HG03060 (cell line): ENCODE data around the gene CLNK.

Experiments used
- ATAC-seq: cut with Tn5 transposase; IDR thresholded peaks from one replicate; pipeline ENCODE4 v1.9.1; 2021; ENCODE audit warnings: low read depth, moderate number of reproducible peaks; ENCODE audit not compliant: unreplicated experiment

The CLNK gene

DNA sequence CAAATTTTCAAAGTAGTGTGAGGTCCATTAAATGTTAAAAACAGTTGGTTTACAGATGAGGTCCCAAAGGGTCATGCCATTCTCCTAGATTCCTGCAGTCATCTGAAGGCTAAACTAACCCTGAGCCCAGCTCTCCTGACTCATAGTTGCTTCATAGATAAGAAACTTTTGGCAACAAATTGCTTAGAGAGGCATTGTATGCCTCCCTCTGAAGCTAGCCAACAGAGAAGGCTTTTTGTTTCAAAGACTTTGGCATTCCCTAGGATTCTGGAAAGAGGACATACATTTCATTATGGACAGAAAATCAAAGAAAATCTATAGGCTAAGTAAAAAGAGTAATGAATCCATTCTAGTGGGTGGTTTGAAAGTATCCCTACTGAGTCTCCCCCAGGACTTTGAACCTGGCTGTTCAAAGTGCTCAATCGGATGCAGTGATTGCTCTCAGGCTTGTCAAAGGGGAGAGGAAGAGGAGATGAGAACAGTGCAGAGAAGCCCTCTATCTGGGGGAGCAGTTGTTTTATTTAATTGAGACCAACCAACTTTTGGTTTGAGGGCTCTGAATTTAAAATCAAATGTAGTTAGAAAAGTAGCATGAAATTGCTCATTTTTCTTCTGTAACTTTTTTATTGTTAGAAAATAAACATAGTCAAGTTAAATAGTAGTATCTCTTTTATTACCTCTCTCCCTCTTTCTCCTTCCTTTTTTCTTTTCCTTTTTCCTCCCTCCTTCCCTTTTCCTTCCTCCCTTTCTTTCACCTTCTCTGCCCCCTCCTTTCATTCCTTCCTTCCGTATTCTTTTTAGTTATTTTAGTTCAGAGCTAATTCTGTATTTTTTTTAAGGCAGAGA is 155.1 kb downstream of the CLNK start:
- ATAC-seq: no peak

DNA sequence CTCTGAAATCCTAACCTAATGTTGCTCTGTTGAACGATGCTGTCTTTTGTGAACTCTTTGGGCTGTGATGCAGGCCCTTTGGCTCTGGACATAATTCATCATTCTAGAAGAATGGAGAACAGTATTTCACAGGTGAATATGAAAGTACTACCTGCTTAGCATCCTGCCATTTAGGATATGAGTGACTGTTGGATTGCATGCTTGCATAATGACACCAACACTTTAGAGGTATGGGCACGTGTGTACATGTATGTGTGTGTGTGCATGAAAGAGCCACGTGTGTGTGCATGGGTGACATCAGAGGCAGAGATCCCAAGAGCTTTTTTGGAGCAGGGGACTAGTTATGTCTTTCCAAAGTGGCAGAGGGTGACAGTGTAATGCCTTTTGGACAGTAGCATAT is 157.1 kb downstream of the CLNK start:
- ATAC-seq: no peak

DNA sequence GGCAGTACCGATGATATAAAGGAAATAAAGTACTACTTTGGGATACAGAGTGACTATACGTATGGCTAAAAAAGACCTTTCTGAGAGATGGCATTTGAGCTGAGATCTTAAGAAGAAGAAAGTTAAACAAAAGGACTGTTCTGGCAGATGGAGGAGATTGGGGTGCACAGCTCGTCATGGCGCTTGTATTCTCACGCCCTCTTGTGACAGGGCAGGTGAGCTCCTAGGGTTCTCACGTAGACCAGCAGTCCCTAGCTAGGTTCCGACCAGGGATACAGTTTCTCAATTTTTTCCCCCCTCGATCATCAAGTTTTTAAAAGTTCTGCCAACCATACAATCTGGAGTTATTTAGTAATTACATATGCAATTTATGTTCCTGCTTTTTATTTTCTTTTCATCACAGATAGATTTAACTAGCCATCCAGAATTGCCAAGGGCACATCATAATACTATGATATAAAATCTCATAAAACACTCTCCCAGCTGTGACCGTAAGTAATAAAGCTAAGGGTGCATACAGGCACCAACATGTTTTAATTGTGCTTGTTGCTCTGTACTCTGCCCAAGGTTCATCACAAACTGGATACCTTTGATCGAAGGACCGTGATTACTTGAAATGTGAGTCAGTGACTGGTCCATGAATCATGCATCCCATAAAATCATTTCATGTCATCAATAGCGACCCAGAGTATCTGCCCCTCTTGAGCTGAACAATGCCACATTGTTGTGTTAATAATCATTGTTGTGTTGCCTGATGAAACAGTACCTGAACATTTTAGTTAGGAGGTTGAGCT is 157.9 kb downstream of the CLNK start:
- ATAC-seq: no peak

DNA sequence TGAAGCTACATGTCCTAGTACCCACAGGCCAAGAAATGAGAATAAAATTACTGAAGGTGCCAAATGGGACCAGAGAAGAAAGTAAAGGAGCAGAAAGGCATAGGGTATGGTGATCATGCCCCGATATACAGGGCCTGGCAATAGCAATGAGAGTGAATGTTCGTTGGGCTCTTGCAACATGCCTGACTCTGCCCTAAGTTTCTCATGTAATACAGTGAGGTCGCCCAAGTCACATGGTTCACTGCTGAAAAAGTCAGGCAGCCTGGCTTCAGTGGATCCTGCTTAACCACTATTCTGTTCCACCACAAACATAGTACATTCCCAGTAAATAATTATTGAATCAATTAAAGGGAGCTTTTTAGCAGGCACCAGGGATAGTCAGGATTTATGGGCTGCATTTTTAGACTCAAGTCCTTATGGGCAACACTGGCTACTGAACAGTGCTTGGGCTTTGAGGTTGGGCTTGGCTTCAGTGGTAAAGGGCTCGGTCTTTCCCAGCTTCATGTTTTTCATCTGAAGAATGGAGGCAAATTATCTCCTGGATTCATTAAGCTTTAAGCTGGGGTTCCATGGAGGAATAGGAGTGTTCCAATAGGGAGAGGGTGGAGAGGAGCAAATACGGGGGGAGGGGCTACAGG is 160.3 kb downstream of the CLNK start:
- ATAC-seq: no peak

DNA sequence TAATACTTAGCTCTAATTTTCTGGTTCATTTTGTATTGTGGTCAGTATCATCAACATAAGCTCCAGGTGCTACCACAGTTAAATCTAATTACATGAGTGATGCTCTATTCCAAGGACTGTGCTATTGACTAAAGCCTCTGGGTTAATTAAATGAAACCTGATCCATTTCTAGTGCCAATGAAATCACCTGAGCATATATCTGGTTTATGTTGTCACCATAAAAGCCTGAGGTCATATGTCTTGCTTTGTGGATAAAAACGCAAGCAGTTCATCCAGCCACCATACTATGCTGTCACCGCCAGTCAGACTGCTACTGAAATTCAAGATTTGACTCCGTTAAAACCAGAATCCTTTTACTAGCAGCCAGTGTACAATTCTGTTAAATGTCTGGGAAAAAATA is 163.1 kb downstream of the CLNK start:
- ATAC-seq: no peak

DNA sequence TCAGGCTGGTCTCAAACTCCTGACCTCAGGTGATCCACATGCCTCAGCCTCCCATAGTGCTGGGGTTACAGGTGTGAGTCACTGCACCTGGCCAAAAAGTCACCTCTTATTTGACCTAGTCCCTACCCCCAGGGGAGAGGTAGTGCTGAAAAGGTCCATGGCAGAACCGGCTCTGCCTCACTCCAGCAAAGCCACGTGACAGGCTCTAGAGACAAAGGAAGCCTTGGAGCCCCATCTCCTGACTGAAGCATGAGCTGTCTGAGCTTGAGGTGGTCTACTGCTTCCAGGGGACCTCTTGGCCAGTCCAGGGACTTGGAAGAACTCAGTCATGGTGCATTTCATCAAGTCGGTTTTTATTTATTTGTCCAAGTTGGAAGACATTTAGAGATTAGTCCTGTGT is 174.8 kb downstream of the CLNK start:
- ATAC-seq: no peak

DNA sequence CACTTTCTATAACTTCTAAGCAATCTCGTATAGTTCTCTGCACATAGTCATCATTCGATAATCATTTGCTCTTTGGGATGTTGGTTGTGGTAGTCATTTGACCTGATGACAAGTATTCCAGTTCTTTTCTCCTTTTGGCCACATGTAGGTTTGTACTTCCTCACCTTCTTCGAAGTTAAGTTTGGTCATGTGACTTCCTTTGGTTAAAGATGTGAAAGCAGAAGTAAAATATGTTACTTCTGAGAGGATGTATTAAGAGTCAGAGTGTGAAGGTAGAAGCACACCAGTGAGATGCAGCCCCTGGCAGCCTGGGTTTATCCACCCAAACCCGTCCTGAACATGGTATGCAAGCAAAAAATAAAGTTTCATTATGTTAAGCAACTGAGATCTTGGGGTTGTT is 178.5 kb downstream of the CLNK start:
- no peak for ATAC-seq

DNA sequence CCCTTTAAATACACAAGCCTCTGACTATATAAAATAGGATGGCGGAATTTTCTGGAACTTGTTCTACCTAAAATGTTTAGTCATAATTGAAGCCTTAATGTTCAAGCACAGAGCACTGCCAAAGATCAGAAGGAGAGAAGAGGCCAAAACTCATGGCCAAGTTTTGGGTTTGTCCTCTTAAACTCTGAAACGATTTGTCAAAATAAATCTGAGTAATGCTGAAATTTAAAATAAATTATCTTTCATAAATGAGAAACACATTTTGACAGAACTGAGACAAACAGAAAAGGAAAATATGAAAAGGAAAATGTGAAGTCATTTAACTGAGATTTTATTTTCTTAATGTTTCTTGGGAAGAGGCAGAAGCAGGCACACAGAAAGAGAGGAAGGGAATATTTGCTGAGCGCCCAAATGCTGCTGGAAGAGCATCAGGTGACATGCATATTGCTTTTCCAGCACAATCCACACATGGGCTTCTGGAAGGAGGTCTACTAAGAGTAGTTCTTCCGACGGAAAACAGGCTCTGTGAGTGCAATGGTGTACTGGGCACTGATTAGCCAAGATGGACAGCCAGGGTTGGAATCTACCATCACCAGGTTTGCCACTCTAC is 179.9 kb downstream of the CLNK start:
- ATAC-seq: no peak

DNA sequence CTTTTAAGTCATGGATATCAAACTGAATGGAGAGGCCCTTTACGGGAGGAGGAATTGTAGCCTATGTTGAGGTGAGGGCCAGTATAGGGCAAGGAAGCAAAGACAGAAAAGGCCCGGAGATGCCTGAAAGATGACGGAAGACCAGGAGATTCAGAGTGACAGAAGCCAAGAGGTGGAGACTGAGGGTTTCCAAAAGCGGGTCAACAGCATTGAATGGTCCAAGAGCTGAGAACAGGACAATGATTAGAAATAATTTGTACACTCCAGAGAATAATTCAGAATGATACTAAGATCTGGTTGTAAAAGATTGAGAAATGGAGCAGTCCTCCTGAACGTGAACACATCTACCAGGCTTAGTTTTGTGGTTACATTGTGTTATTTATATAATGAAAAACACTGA is 181.9 kb downstream of the CLNK start:
- no peak for ATAC-seq

DNA sequence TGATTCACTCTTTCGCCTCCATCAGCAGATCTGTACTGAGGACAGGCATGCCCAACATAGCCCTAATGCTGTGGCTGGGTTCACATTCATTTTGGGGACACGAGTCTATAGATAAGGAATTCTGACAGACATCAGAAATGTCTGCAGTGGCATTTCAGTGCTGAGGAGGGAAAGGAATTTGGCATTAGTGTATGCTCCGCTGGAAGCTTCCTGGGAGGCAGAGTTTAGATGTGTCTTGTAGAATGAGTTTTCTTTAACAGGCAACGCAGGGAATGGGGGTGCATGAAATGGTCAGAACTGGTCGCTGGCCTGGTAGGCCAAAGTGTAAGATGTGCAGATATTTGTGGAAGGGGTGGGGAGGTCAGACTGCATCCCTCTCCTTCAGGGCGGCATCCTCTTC is 183.8 kb downstream of the CLNK start:
- no peak for ATAC-seq

DNA sequence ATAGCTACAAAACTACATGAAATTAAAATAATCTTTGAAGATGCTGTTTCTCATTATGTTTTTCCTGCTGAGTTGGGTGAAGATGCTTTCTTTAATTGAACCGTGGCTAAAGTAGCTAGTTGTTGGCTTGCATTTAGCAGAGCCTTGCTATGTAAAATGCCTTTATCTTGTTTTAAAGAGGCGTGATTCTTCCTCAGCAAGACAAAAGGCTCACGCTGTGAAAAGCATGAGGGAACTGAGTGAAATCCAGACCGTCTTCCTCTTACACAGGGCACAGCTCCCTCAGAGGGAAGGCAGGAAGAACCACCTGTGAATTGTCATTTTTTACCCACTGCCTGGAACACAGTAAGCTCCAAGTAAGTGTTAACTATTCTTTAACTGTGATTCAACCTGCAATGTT is 188.4 kb downstream of the CLNK start:
- ATAC-seq: no peak

DNA sequence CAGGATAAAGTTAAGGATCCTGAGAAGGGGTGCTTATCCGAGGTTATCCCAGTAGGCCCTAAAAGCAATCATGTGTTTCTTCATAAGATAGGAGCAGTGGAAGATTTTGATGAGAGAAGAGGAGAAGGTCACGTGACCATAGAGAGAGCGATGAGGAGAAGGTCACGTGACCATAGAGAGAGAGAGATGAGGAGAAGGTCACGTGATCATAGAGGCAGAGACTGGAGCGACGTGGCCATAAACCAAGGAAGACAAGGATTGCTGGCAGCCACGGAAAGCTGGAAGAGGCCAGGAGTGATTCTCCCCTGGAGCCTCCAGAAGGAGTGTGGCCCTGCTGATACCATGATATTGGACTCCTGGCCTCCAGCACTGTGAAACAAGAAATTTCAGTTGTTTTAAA is 188.9 kb downstream of the CLNK start:
- ATAC-seq: no peak

DNA sequence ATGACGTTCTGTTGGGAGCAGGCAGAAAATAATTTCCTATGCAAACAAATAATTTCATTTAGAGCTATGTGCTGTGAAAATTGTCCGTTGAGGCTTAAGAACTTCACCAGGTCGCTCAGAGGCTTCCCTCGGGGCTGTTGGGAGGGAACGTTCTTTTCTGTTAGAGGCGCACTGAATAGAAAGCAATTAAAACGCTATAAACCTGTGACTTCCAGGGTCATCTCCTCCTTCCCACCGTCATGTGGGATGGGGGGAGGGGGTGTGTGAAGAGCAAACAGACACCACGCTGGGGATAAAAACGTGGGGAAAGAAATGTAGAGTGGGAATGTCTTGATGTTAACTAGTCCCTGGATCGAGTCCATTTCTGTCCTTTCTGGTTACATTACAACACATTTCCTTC is 192.1 kb downstream of the CLNK start:
- no peak for ATAC-seq

DNA sequence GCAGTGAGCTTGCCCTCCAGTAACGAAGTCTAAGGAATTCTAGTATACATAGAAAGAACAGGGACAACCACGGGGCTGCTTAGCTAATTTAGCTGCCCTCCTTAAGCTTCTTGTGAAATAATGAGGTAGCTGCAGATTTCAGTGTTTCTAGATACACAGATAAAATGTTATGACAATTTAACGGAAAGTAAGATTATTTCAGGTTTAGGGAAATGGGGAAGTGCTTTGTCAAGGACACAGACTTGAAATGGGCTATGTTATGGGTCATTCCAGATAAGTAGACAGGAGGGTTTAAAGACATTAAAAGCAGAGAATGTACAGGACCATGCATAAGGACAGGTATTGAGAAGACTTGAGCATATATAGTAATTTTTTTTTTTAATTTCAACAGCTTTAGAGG is 193.2 kb downstream of the CLNK start:
- ATAC-seq: no peak

DNA sequence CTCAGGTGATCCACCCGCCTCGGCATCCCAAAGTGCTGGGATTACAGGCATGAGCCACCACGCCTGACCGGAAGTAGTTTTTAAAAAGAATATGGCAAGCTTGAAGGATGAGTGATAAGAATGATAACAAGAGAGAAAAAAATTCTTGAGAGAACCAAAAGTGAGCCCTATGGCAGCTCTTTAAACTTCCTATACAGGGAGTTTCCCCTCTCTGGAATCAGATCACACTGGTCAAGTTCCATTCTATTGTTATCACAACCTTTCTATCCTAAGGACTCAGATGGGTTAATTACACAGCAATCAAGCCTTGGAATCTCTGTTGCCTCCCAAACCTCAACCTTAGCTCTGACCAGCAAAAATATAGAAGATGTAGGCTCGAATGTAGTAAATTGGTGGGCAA is 193.6 kb downstream of the CLNK start:
- ATAC-seq: no peak

DNA sequence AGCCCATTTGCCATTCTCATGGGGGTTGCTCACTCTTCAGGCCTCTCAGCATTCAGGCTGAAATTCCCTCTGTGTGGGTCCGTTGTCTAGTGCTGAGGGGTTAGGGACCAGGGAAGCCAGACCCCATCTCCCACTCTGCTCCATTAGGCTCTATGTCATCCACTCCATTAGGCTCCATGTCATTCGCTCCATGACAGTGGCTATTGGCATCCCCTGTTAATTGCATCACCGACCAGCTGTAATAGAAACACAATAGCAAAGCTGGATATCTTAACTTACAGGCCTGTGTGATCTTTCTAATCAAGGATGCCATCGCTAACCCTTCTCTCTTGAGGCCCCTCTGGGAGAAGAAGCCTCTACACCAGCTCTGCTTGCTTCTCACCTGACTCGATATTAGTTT is 201.7 kb downstream of the CLNK start:
- no peak for ATAC-seq

DNA sequence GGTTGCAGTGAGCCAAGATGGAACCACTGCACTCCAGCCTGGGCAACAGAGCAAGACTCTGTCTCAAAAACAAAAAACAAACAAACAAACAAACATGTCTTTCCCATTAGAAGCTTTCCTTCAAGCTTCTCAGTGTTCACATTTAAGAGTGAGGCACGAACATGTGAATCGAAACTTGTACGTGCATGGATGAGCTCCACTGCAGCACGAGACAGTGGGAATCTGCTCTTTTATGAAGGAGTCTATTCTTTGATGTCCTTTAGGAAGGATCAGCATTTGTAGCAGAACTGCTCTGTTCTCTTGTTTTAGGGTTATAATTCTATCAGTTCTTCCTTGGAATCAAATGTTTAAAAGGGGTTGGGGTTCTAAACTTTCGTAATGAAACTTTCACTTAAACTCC is 204.0 kb downstream of the CLNK start:
- ATAC-seq: no peak

DNA sequence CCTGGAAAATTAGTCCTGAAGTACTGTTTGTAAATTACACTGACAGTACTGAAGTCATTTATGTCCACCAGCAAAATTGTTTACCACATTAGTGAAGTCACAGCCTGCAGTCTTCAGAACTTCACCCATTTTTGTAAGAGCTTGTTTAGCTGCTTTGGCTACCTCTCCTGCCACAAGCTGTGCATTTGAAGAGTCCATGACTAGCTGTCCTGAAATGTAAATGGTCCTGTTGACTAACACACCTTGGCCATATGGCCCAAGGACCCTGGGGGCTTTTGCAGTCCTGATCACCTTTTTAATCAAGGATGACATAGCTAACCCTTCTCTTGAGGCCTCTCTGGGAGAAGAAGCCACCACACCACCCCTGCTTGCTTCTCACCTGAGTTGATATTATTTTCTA is 205.9 kb downstream of the CLNK start:
- ATAC-seq: no peak

DNA sequence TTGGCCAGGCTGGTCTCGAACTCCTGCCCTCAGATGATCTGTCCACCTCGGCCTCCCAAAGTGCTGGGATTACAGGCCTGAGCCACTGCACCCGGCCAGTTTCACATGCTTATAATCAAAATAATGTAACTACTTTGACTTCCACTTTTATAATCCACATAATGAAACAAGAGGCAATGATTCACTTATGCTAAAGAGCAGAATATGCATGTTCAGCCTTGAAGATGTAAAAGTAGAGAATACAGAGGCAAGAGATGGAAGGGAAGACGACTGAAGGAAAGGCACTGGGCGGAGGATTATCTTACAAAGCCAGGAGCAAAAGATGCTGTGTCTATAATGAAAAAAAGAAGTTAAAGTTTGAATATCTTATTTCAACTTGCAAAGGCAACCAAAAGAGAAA is 214.1 kb downstream of the CLNK start:
- no peak for ATAC-seq

DNA sequence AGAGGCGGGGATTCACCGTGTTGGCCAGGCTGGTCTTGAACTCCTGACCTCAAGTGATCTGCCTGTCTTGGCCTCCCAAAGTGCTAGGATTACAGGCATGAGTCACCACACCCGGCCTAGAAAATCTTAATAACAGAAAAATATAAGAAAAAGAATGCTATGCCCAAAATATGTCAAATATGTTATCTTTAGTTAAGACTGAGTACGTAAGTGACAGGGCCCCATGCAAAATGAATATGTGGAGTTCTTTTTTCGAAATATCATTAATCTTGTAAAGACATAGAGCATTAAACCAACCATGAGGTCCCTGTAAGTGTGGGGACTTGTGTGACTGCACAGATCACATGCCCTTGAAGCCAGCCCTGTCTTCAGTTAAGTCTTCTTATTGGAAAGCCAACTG is 218.4 kb downstream of the CLNK start:
- ATAC-seq: no peak

DNA sequence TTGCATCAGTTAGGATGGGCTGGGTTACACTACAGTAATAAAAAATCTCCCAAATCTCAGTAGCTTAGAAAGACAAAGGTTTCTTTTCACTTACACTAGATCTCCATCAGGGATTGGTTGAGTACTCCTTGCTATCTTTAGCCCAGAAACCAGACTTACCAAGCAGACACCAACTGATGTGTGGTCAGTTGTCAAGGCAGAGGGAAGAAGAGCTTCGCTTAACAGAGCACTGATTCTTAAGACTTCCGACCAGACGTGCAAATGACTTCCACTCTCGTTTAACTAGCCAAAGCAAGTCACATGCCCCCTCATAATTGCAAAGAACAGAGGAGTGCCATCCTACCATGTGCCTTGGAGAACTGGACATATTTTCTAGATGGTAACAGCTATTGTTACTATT is 221.7 kb downstream of the CLNK start:
- ATAC-seq: no peak
